Measurements from ENCODE around the gene TRPT1. TPM values are rescaled to one million over a fixed set of nuclear protein-coding genes. Genes with fewer than 3 reads are reported as not detected.

TRPT1 gene
- total and polyA plus RNA-seq, 9 of the 15 experiments (the other 6 are each of a cell fraction or from before 2014, with no cell fraction given), result 4.6 to 41.7 (median 23.1) TPM

DNA sequence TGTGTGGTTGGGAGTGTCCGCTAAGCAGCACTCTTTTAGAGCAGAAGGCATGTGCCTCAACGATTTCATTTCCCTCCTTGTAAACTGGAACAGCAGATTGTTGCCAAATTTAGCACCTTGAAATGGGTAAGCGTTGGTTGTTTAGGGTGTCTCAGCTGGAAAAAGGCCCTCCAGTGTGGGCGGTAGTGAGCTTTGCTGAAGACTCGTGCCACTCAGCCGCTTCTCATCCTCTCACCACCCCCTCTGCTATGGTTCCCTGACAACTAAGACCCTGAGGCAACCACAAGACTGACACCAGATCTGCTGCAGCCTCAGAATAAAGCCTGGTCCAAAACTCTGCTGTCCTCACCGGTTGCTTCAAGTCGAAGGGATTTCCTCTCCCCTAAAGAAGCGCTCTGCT, 29.4 kb downstream of the TRPT1 start:
- CTCF ChIA-PET (ENCODE audit: low intra/inter-chr PET ratio), result no interaction called here
- intact Hi-C loops (cut with micrococcal nuclease), result no loop called here
- Histone ChIP-seq H4K20me1 (replicated peaks; ENCODE audit: control insufficient read depth, insufficient read depth, low read length) (peaks cover 3% of the 10 kb centered on the region; the same call in 1 of the 2 replicates), H3K4me3 (no peak overlapping the region), H3K27ac (ENCODE audit: extremely low read depth, low read depth, low read length) (no peak overlapping the region), H3K4me1 (replicated peaks in 1 of 2; ENCODE audit: control insufficient read depth in 2 of 2, insufficient read depth in 2 of 2, low read length in 2 of 2) (0 out of 5 replicates have a peak, but pooled peaks cover 0 to 3% of the 10 kb centered on the region in 2 experiments), H3K79me2 (ENCODE audit: control insufficient read depth, insufficient read depth, low read length) (peaks cover 15% of the 10 kb centered on the region), H3K27me3 (ENCODE audit: control insufficient read depth in 2 of 2, insufficient read depth in 2 of 2, low read length in 2 of 2) (no peaks in the 10 kb centered on the region), H3K9ac (ENCODE audit: insufficient read depth in 1 of 2, low read depth in 2 of 2, low read length in 2 of 2) (peak overlapping the region in 1 of 2 experiments; percentile 7; a peak in 1 of 4 replicates), H2AFZ (ENCODE audit: low read depth, low read length) (no peak overlapping the region), H3K9me3 (replicated peaks; ENCODE audit: control insufficient read depth, insufficient read depth, low read depth, low read length) (no peaks in the 10 kb centered on the region), H3K36me3 (ENCODE audit: control insufficient read depth, insufficient read depth, low read length) (peaks cover 93% of the 10 kb centered on the region), H3K9me1 (ENCODE audit: control insufficient read depth, insufficient read depth, low read length) (no peaks in the 10 kb centered on the region), H3K4me2 (ENCODE audit: insufficient read depth, low read length) (no peak overlapping the region)
- 94% methylated on average over 9 of the region's 9 CpGs for WGBS (ENCODE audit: insufficient coverage, low coverage, missing lambda C conversion rate)
- in situ Hi-C loops (cut with MboI), result no loop called here
- POLR2A ChIA-PET, result interaction anchor here (0.6 to 2.5 kb wide), 6 partner anchors 9 to 66 kb away, joined by 3 to 13 read pairs (median 5); partner anchors contain the start of genes FERMT3 and STIP1
- FAIRE-seq (no peak), DNase-seq (ENCODE audit: extremely low read depth in 1 of 4, low spot score in 3 of 4) (no peak), ATAC-seq (no peak)
- BruUV-seq (replicated peaks), result no TSS peak
- TF ChIP-seq NCOA1 (IDR thresholded peaks at IDR 0.05; ENCODE audit: low read depth), result no peak
- no peak for TF ChIP-seq MTA3 (IDR thresholded peaks at IDR 0.05; ENCODE audit: borderline replicate concordance)
- no peak for TF ChIP-seq ZNF133 (CRISPR knock-in tag; IDR thresholded peaks at IDR 0.05)
- no peak for TF ChIP-seq RHOXF2B (CRISPR knock-in tag; conservative IDR thresholded peaks at IDR 0.05)
- TF ChIP-seq ZZZ3 (IDR thresholded peaks at IDR 0.05), result no peak
- no peak for TF ChIP-seq YY1 (IDR thresholded peaks at IDR 0.05; ENCODE audit: borderline replicate concordance in 1 of 3, control insufficient read depth in 1 of 3, extremely low read depth in 1 of 3, insufficient read depth in 3 of 3, insufficient read length in 1 of 3, insufficient replicate concordance in 2 of 3, low read depth in 1 of 3, low read length in 2 of 3)
- TF ChIP-seq CUX1 (CRISPR knock-in tag; IDR thresholded peaks at IDR 0.05), result no peak
- TF ChIP-seq ZFP36 (IDR thresholded peaks at IDR 0.05; ENCODE audit: low read depth, low read length, partially characterized antibody), result no peak
- TF ChIP-seq, protein P1, sequence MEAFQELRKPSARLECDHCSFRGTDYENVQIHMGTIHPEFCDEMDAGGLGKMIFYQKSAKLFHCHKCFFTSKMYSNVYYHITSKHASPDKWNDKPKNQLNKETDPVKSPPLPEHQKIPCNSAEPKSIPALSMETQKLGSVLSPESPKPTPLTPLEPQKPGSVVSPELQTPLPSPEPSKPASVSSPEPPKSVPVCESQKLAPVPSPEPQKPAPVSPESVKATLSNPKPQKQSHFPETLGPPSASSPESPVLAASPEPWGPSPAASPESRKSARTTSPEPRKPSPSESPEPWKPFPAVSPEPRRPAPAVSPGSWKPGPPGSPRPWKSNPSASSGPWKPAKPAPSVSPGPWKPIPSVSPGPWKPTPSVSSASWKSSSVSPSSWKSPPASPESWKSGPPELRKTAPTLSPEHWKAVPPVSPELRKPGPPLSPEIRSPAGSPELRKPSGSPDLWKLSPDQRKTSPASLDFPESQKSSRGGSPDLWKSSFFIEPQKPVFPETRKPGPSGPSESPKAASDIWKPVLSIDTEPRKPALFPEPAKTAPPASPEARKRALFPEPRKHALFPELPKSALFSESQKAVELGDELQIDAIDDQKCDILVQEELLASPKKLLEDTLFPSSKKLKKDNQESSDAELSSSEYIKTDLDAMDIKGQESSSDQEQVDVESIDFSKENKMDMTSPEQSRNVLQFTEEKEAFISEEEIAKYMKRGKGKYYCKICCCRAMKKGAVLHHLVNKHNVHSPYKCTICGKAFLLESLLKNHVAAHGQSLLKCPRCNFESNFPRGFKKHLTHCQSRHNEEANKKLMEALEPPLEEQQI (IDR thresholded peaks at IDR 0.05), result no peak
- TF ChIP-seq, protein P2, sequence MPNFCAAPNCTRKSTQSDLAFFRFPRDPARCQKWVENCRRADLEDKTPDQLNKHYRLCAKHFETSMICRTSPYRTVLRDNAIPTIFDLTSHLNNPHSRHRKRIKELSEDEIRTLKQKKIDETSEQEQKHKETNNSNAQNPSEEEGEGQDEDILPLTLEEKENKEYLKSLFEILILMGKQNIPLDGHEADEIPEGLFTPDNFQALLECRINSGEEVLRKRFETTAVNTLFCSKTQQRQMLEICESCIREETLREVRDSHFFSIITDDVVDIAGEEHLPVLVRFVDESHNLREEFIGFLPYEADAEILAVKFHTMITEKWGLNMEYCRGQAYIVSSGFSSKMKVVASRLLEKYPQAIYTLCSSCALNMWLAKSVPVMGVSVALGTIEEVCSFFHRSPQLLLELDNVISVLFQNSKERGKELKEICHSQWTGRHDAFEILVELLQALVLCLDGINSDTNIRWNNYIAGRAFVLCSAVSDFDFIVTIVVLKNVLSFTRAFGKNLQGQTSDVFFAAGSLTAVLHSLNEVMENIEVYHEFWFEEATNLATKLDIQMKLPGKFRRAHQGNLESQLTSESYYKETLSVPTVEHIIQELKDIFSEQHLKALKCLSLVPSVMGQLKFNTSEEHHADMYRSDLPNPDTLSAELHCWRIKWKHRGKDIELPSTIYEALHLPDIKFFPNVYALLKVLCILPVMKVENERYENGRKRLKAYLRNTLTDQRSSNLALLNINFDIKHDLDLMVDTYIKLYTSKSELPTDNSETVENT (CRISPR knock-in tag; IDR thresholded peaks at IDR 0.05), result no peak
- TF ChIP-seq TCF3 (CRISPR knock-in tag; IDR thresholded peaks at IDR 0.05), result no peak
- TF ChIP-seq ZNF830 (CRISPR knock-in tag; IDR thresholded peaks at IDR 0.05), result no peak
- TF ChIP-seq ZC3H4 (CRISPR knock-in tag; IDR thresholded peaks at IDR 0.05; ENCODE audit: borderline replicate concordance), result no peak
